Measurements from ENCODE around the gene NATD1.

Gene NATD1

GRCh38 chr17:21209511-21210175 is 43.6 kb downstream of the NATD1 start:
- H3K9me3 ChIP-seq (ENCODE audit: insufficient read depth, low read depth, low read length), result no peaks in the 10 kb centered on the region
- H3K36me3 ChIP-seq (ENCODE audit: insufficient read depth, low read length), result peaks cover 27% of the 10 kb centered on the region
- H3K9ac ChIP-seq (ENCODE audit: low read depth, low read length), result no peak overlapping the region
- H3K27ac ChIP-seq (ENCODE audit: low read depth, low read length), result no peak overlapping the region
- H3K4me1 ChIP-seq (ENCODE audit: insufficient read depth, low read length), result peaks cover 11% of the 10 kb centered on the region; the same call in 1 of the 2 replicates
- H3K27me3 ChIP-seq (ENCODE audit: insufficient read depth, low read length), result no peaks in the 10 kb centered on the region
- H3K4me3 ChIP-seq (ENCODE audit: low read length), result no peak overlapping the region
- WGBS, result 93% methylated on average over 17 of the region's 17 CpGs

- Histone ChIP-seq H3K9me3 (ENCODE audit: insufficient read depth, low read depth, low read length) (no peaks in the 10 kb centered on the region), H3K27me3 (ENCODE audit: insufficient read depth, low read length) (no peaks in the 10 kb centered on the region), H3K36me3 (ENCODE audit: insufficient read depth, low read length) (peaks cover 27% of the 10 kb centered on the region), H3K27ac (ENCODE audit: low read depth, low read length) (no peak overlapping the region), H3K4me1 (ENCODE audit: insufficient read depth, low read length) (peaks cover 11% of the 10 kb centered on the region; the same call in 1 of the 2 replicates), H3K4me3 (ENCODE audit: low read length) (no peak overlapping the region), H3K9ac (ENCODE audit: low read depth, low read length) (no peak overlapping the region)
- 94% methylated on average over 7 of the region's 7 CpGs for WGBS
These were observed 44.9 kb downstream of the NATD1 start for GRCh38 chr17:21208352-21208751.

GRCh38 chr17:21204935-21205334 is 48.3 kb downstream of the NATD1 start:
- H3K27ac ChIP-seq (ENCODE audit: low read depth, low read length), result no peak overlapping the region
- H3K9ac ChIP-seq (ENCODE audit: low read depth, low read length), result no peak overlapping the region
- peaks cover 17% of the 10 kb centered on the region for H3K36me3 ChIP-seq (ENCODE audit: insufficient read depth, low read length)
- H3K9me3 ChIP-seq (ENCODE audit: insufficient read depth, low read depth, low read length), result no peaks in the 10 kb centered on the region
- H3K27me3 ChIP-seq (ENCODE audit: insufficient read depth, low read length), result no peaks in the 10 kb centered on the region
- 86% methylated on average over 9 of the region's 9 CpGs for WGBS
- H3K4me1 ChIP-seq (ENCODE audit: insufficient read depth, low read length), result peaks cover 15% of the 10 kb centered on the region
- H3K4me3 ChIP-seq (ENCODE audit: low read length), result no peak overlapping the region

- peaks cover 30% of the 10 kb centered on the region for H3K4me1 ChIP-seq (ENCODE audit: insufficient read depth, low read length)
- no peaks in the 10 kb centered on the region for H3K9me3 ChIP-seq (ENCODE audit: insufficient read depth, low read depth, low read length)
- 94% methylated on average over 11 of the region's 12 CpGs for WGBS
- H3K36me3 ChIP-seq (ENCODE audit: insufficient read depth, low read length), result peaks cover 13% of the 10 kb centered on the region
- H3K27me3 ChIP-seq (ENCODE audit: insufficient read depth, low read length), result no peaks in the 10 kb centered on the region
- H3K4me3 ChIP-seq (ENCODE audit: low read length), result no peak overlapping the region
- H3K9ac ChIP-seq (ENCODE audit: low read depth, low read length), result no peak overlapping the region
- no peak overlapping the region for H3K27ac ChIP-seq (ENCODE audit: low read depth, low read length)
These were observed 50.7 kb downstream of the NATD1 start for GRCh38 chr17:21202512-21202911.

- Histone ChIP-seq H3K9me3 (ENCODE audit: insufficient read depth, low read depth, low read length) (no peaks in the 10 kb centered on the region), H3K4me1 (ENCODE audit: insufficient read depth, low read length) (peaks cover 30% of the 10 kb centered on the region), H3K27me3 (ENCODE audit: insufficient read depth, low read length) (no peaks in the 10 kb centered on the region), H3K4me3 (ENCODE audit: low read length) (no peak overlapping the region), H3K9ac (ENCODE audit: low read depth, low read length) (no peak overlapping the region), H3K27ac (ENCODE audit: low read depth, low read length) (no peak overlapping the region), H3K36me3 (ENCODE audit: insufficient read depth, low read length) (peaks cover 20% of the 10 kb centered on the region)
- 91% methylated on average over 11 of the region's 11 CpGs for WGBS
These were observed 51.3 kb downstream of the NATD1 start for GRCh38 chr17:21201874-21202273.

GRCh38 chr17:21201298-21201595 is 52.0 kb downstream of the NATD1 start:
- Histone ChIP-seq H3K36me3 (ENCODE audit: insufficient read depth, low read length) (peaks cover 25% of the 10 kb centered on the region), H3K9me3 (ENCODE audit: insufficient read depth, low read depth, low read length) (no peaks in the 10 kb centered on the region)
- 91% methylated on average over 5 of the region's 5 CpGs for WGBS

GRCh38 chr17:21200590-21201297 is 52.5 kb downstream of the NATD1 start:
- no peaks in the 10 kb centered on the region for H3K9me3 ChIP-seq (ENCODE audit: insufficient read depth, low read depth, low read length)
- H3K4me3 ChIP-seq (ENCODE audit: low read length), result no peak overlapping the region
- peaks cover 30% of the 10 kb centered on the region for H3K4me1 ChIP-seq (ENCODE audit: insufficient read depth, low read length)
- WGBS, result 86% methylated on average over 15 of the region's 15 CpGs
- H3K27me3 ChIP-seq (ENCODE audit: insufficient read depth, low read length), result no peaks in the 10 kb centered on the region
- H3K27ac ChIP-seq (ENCODE audit: low read depth, low read length), result peak overlapping the region; percentile 95; the same call in 1 of the 2 replicates
- H3K9ac ChIP-seq (ENCODE audit: low read depth, low read length), result no peak overlapping the region
- peaks cover 30% of the 10 kb centered on the region for H3K36me3 ChIP-seq (ENCODE audit: insufficient read depth, low read length)

More at GRCh38 chr17:21201298-21201595, 52.0 kb downstream of the NATD1 start:
- Histone ChIP-seq H3K27me3 (ENCODE audit: insufficient read depth, low read length) (no peaks in the 10 kb centered on the region), H3K27ac (ENCODE audit: low read depth, low read length) (no peak overlapping the region), H3K4me1 (ENCODE audit: insufficient read depth, low read length) (peaks cover 30% of the 10 kb centered on the region), H3K9ac (ENCODE audit: low read depth, low read length) (no peak overlapping the region), H3K4me3 (ENCODE audit: low read length) (no peak overlapping the region)

GRCh38 chr17:21199856-21200255 is 53.4 kb downstream of the NATD1 start:
- Histone ChIP-seq H3K36me3 (ENCODE audit: insufficient read depth, low read length) (peaks cover 34% of the 10 kb centered on the region), H3K9me3 (ENCODE audit: insufficient read depth, low read depth, low read length) (no peaks in the 10 kb centered on the region), H3K27me3 (ENCODE audit: insufficient read depth, low read length) (no peaks in the 10 kb centered on the region), H3K9ac (ENCODE audit: low read depth, low read length) (peak overlapping the region; percentile 49), H3K4me1 (ENCODE audit: insufficient read depth, low read length) (peaks cover 30% of the 10 kb centered on the region), H3K27ac (ENCODE audit: low read depth, low read length) (peak overlapping the region; percentile 95), H3K4me3 (ENCODE audit: low read length) (peak overlapping the region; percentile 4; the same call in 1 of the 2 replicates)
- WGBS, result 21% methylated on average over 10 of the region's 10 CpGs

GRCh38 chr17:21199311-21199710 is 53.9 kb downstream of the NATD1 start:
- no peaks in the 10 kb centered on the region for H3K9me3 ChIP-seq (ENCODE audit: insufficient read depth, low read depth, low read length)
- H3K27me3 ChIP-seq (ENCODE audit: insufficient read depth, low read length), result no peaks in the 10 kb centered on the region
- peak overlapping the region; percentile 95 for H3K27ac ChIP-seq (ENCODE audit: low read depth, low read length)
- peaks cover 34% of the 10 kb centered on the region for H3K36me3 ChIP-seq (ENCODE audit: insufficient read depth, low read length)
- peak overlapping the region; percentile 49 for H3K9ac ChIP-seq (ENCODE audit: low read depth, low read length)
- 24% methylated on average over 9 of the region's 9 CpGs for WGBS
- peaks cover 30% of the 10 kb centered on the region for H3K4me1 ChIP-seq (ENCODE audit: insufficient read depth, low read length)
- peak overlapping the region; percentile 4; the same call in 1 of the 2 replicates for H3K4me3 ChIP-seq (ENCODE audit: low read length)

GRCh38 chr17:21198411-21198810 is 54.8 kb downstream of the NATD1 start:
- WGBS, result 95% methylated on average over 20 of the region's 20 CpGs
- Histone ChIP-seq H3K9ac (ENCODE audit: low read depth, low read length) (0 out of 2 replicates have a peak overlapping the region, but pooled peaks have one; percentile 2), H3K4me1 (ENCODE audit: insufficient read depth, low read length) (peaks cover 30% of the 10 kb centered on the region), H3K27ac (ENCODE audit: low read depth, low read length) (no peak overlapping the region), H3K9me3 (ENCODE audit: insufficient read depth, low read depth, low read length) (no peaks in the 10 kb centered on the region), H3K27me3 (ENCODE audit: insufficient read depth, low read length) (no peaks in the 10 kb centered on the region), H3K4me3 (ENCODE audit: low read length) (no peak overlapping the region), H3K36me3 (ENCODE audit: insufficient read depth, low read length) (peaks cover 34% of the 10 kb centered on the region)

GRCh38 chr17:21196126-21196525 is 57.1 kb downstream of the NATD1 start:
- H3K4me3 ChIP-seq (ENCODE audit: low read length), result no peak overlapping the region
- WGBS, result 96% methylated on average over 5 of the region's 5 CpGs
- H3K27me3 ChIP-seq (ENCODE audit: insufficient read depth, low read length), result no peaks in the 10 kb centered on the region

More at GRCh38 chr17:21196126-21196525, 57.1 kb downstream of the NATD1 start:
- Histone ChIP-seq H3K27ac (ENCODE audit: low read depth, low read length) (no peak overlapping the region), H3K36me3 (ENCODE audit: insufficient read depth, low read length) (peaks cover 40% of the 10 kb centered on the region), H3K9ac (ENCODE audit: low read depth, low read length) (no peak overlapping the region), H3K9me3 (ENCODE audit: insufficient read depth, low read depth, low read length) (no peaks in the 10 kb centered on the region), H3K4me1 (ENCODE audit: insufficient read depth, low read length) (peaks cover 26% of the 10 kb centered on the region)
